Caki2 (cell line): ENCODE results near the gene GATAD2A. TPM values are rescaled to one million over a fixed set of nuclear protein-coding genes. Genes with fewer than 3 reads are reported as not detected.

Experiments
- DNase-seq: peaks from one replicate; pipeline ENCODE4 v3.0.0-alpha.2; 2015; ENCODE audit warnings: low read depth
- in situ Hi-C: cut with HindIII; loops from 2 replicates; pipeline ENCODE4 v1.10.0; 2016; ENCODE audit warnings: low sequenced_read_pairs, low pct_unique_long_range_greater_than_20kb, mixed read lengths
- total RNA-seq: library from RNA; depleted of rRNA; stranded (reverse); fragments of >200 nt; shearing (Covaris generic); gene quantifications from 2 replicates; pipeline ENCODE4 v1.2.3, GENCODE V29; 2014; ENCODE audit warnings: low replicate concordance

GATAD2A gene
- total RNA-seq, 1 experiment from 2014 or later, result 29.2 TPM

GRCh38 chr19:19543101-19543500 is 137.6 kb downstream of the GATAD2A start:
- no peak for DNase-seq
- in situ Hi-C loops, result no loop called here

- in situ Hi-C loops, result no loop called here
- DNase-seq, result no peak
These were observed 138.2 kb downstream of the GATAD2A start for GRCh38 chr19:19543640-19544039.

- in situ Hi-C loops, result no loop called here
- no peak for DNase-seq
These were observed 138.9 kb downstream of the GATAD2A start for GRCh38 chr19:19544257-19544953.

- DNase-seq, result no peak
- in situ Hi-C loops, result no loop called here
These were observed 139.6 kb downstream of the GATAD2A start for GRCh38 chr19:19544954-19545591.

- no peak for DNase-seq
- in situ Hi-C loops, result no loop called here
These were observed 140.2 kb downstream of the GATAD2A start for GRCh38 chr19:19545707-19546106.

- no peak for DNase-seq
- in situ Hi-C loops, result no loop called here
These were observed 141.3 kb downstream of the GATAD2A start for GRCh38 chr19:19546751-19547162.

- in situ Hi-C loops, result no loop called here
- DNase-seq, result no peak
These were observed 142.3 kb downstream of the GATAD2A start for GRCh38 chr19:19547674-19548336.

- in situ Hi-C loops, result no loop called here
- no peak for DNase-seq
These were observed 143.7 kb downstream of the GATAD2A start for GRCh38 chr19:19548915-19549759.

- in situ Hi-C loops, result no loop called here
- DNase-seq, result no peak
These were observed 144.5 kb downstream of the GATAD2A start for GRCh38 chr19:19549804-19550464.

GRCh38 chr19:19550485-19550929 is 145.0 kb downstream of the GATAD2A start:
- no peak for DNase-seq
- in situ Hi-C loops, result no loop called here

- no peak for DNase-seq
- in situ Hi-C loops, result no loop called here
These were observed 145.7 kb downstream of the GATAD2A start for GRCh38 chr19:19550972-19551852.

- in situ Hi-C loops, result no loop called here
- no peak for DNase-seq
These were observed 146.3 kb downstream of the GATAD2A start for GRCh38 chr19:19551853-19552192.

- in situ Hi-C loops, result no loop called here
- DNase-seq, result no peak
These were observed 147.3 kb downstream of the GATAD2A start for GRCh38 chr19:19552798-19553197.

GRCh38 chr19:19553670-19554069 is 148.2 kb downstream of the GATAD2A start:
- in situ Hi-C loops, result no loop called here
- no peak for DNase-seq

GRCh38 chr19:19554074-19555023 is 148.9 kb downstream of the GATAD2A start:
- in situ Hi-C loops, result no loop called here

GRCh38 chr19:19558055-19558454 is 152.6 kb downstream of the GATAD2A start:
- no peak for DNase-seq
- in situ Hi-C loops, result no loop called here

More at GRCh38 chr19:19554074-19555023, 148.9 kb downstream of the GATAD2A start:
- DNase-seq, result no peak
